ENCODE data around the gene PCDHGC5. TPM values are rescaled to one million over a fixed set of nuclear protein-coding genes. Genes with fewer than 3 reads are reported as not detected.

Gene PCDHGC5
- total and polyA plus RNA-seq, 2 experiments from 2014 or later = 1.8 to 2.2 TPM

- peaks cover 42% of the 10 kb centered on the region for H3F3A ChIP-seq (ENCODE audit: insufficient read depth)
Measured at GRCh38 chr5:141508440-141508797, 19.5 kb downstream of the PCDHGC5 start.

GRCh38 chr5:141508798-141509611, 20.1 kb downstream of the PCDHGC5 start:
- Histone ChIP-seq H4K20me1 (ENCODE audit: insufficient read depth) (no peaks in the 10 kb centered on the region), H2AFZ (no peak overlapping the region), H3K36me3 (ENCODE audit: low read depth) (0 out of 2 replicates have a peak, but pooled peaks cover 3% of the 10 kb centered on the region), H3K9me2 (ENCODE audit: insufficient read depth) (no peaks in the 10 kb centered on the region), H3K4me3 (peak overlapping the region; percentile 67), H3K4me2 (ENCODE audit: unreplicated experiment) (peak overlapping the region; percentile 87), H3K9me3 (ENCODE audit: low read depth) (no peaks in the 10 kb centered on the region), H3K79me2 (ENCODE audit: insufficient read depth) (peaks cover 17% of the 10 kb centered on the region; the same call in 1 of the 2 replicates), H3K27ac (peak overlapping the region; percentile 97), H3K4me1 (ENCODE audit: insufficient read depth) (peaks cover 51% of the 10 kb centered on the region), H3F3A (ENCODE audit: insufficient read depth) (peaks cover 46% of the 10 kb centered on the region), H3K9ac (peak overlapping the region; percentile 83), H3K27me3 (replicated peaks; ENCODE audit: insufficient read depth) (no peaks in the 10 kb centered on the region)
- TF ChIP-seq EZH2 (IDR thresholded peaks at IDR 0.05; ENCODE audit: insufficient read depth, poor library complexity, severe bottlenecking) = no peak
- no peak for TF ChIP-seq EZH2phosphoT487 (IDR thresholded peaks at IDR 0.05; ENCODE audit: insufficient read depth, low read depth)
- in situ Hi-C loops (cut with MboI) = no loop called here
- DNase-seq = peak; percentile 99
- WGBS, 2 experiments (ENCODE audit: low coverage in 1 of 2, low lambda C conversion rate in 2 of 2, missing lambda C conversion rate in 2 of 2) = 1 to 4% methylated on average over 10 to 23 of the region's 23 CpGs

More at GRCh38 chr5:141508440-141508797, 19.5 kb downstream of the PCDHGC5 start:
- TF ChIP-seq EZH2phosphoT487 (IDR thresholded peaks at IDR 0.05; ENCODE audit: insufficient read depth, low read depth) = no peak
- no peak for TF ChIP-seq EZH2 (IDR thresholded peaks at IDR 0.05; ENCODE audit: insufficient read depth, poor library complexity, severe bottlenecking)
- peak overlapping the region; percentile 97 for H3K27ac ChIP-seq
- H3K36me3 ChIP-seq (ENCODE audit: low read depth) = 0 out of 2 replicates have a peak, but pooled peaks cover 3% of the 10 kb centered on the region
- peak; percentile 69 for DNase-seq
- H3K4me1 ChIP-seq (ENCODE audit: insufficient read depth) = peaks cover 46% of the 10 kb centered on the region
- no peaks in the 10 kb centered on the region for H3K27me3 ChIP-seq (replicated peaks; ENCODE audit: insufficient read depth)
- no peaks in the 10 kb centered on the region for H3K9me3 ChIP-seq (ENCODE audit: low read depth)
- peak overlapping the region; percentile 83 for H3K9ac ChIP-seq
- H3K4me2 ChIP-seq (ENCODE audit: unreplicated experiment) = peak overlapping the region; percentile 87
- 1 to 3% methylated on average over 9 of the region's 9 CpGs for WGBS, 2 experiments (ENCODE audit: low coverage in 1 of 2, low lambda C conversion rate in 2 of 2, missing lambda C conversion rate in 2 of 2)
- H3K9me2 ChIP-seq (ENCODE audit: insufficient read depth) = no peaks in the 10 kb centered on the region
- H3K4me3 ChIP-seq = peak overlapping the region; percentile 67
- no peaks in the 10 kb centered on the region for H4K20me1 ChIP-seq (ENCODE audit: insufficient read depth)
- in situ Hi-C loops (cut with MboI) = no loop called here
- H2AFZ ChIP-seq = 0 out of 2 replicates have a peak overlapping the region, but pooled peaks have one; percentile 6
- peaks cover 20% of the 10 kb centered on the region for H3K79me2 ChIP-seq (ENCODE audit: insufficient read depth)

- Histone ChIP-seq H3K4me1 (ENCODE audit: insufficient read depth) (peaks cover 63% of the 10 kb centered on the region), H3K36me3 (ENCODE audit: low read depth) (0 out of 2 replicates have a peak, but pooled peaks cover 3% of the 10 kb centered on the region), H4K20me1 (ENCODE audit: insufficient read depth) (no peaks in the 10 kb centered on the region), H3F3A (ENCODE audit: insufficient read depth) (peaks cover 57% of the 10 kb centered on the region), H3K4me2 (ENCODE audit: unreplicated experiment) (no peak overlapping the region), H3K79me2 (ENCODE audit: insufficient read depth) (peaks cover 8% of the 10 kb centered on the region; the same call in 1 of the 2 replicates), H3K9me2 (ENCODE audit: insufficient read depth) (no peaks in the 10 kb centered on the region), H3K27ac (peak overlapping the region; percentile 97), H3K9ac (peak overlapping the region; percentile 83), H3K27me3 (replicated peaks; ENCODE audit: insufficient read depth) (no peaks in the 10 kb centered on the region), H3K9me3 (ENCODE audit: low read depth) (no peaks in the 10 kb centered on the region), H3K4me3 (no peak overlapping the region), H2AFZ (no peak overlapping the region)
- in situ Hi-C loops (cut with MboI) = no loop called here
- TF ChIP-seq EZH2 (IDR thresholded peaks at IDR 0.05; ENCODE audit: insufficient read depth, poor library complexity, severe bottlenecking) = no peak
- TF ChIP-seq EZH2phosphoT487 (IDR thresholded peaks at IDR 0.05; ENCODE audit: insufficient read depth, low read depth) = no peak
- DNase-seq = no peak
- WGBS, 2 experiments (ENCODE audit: low coverage in 1 of 2, low lambda C conversion rate in 2 of 2, missing lambda C conversion rate in 2 of 2) = 78 to 82% methylated on average over 9 of the region's 9 CpGs
Measured at GRCh38 chr5:141510160-141510559, 21.3 kb downstream of the PCDHGC5 start.

- H3K79me2 ChIP-seq (ENCODE audit: insufficient read depth) = peaks cover 8% of the 10 kb centered on the region; the same call in 1 of the 2 replicates
- no peak overlapping the region for H3K9ac ChIP-seq
- in situ Hi-C loops (cut with MboI) = no loop called here
- H3K4me2 ChIP-seq (ENCODE audit: unreplicated experiment) = no peak overlapping the region
- H3K9me3 ChIP-seq (ENCODE audit: low read depth) = no peaks in the 10 kb centered on the region
- no peak overlapping the region for H3K4me3 ChIP-seq
- H4K20me1 ChIP-seq (ENCODE audit: insufficient read depth) = no peaks in the 10 kb centered on the region
- H3K9me2 ChIP-seq (ENCODE audit: insufficient read depth) = no peaks in the 10 kb centered on the region
- H2AFZ ChIP-seq = no peak overlapping the region
- no peak for DNase-seq
- 82 to 86% methylated on average over 14 of the region's 14 CpGs for WGBS, 2 experiments (ENCODE audit: low coverage in 1 of 2, low lambda C conversion rate in 2 of 2, missing lambda C conversion rate in 2 of 2)
- H3K27ac ChIP-seq = no peak overlapping the region
- no peak for TF ChIP-seq EZH2 (IDR thresholded peaks at IDR 0.05; ENCODE audit: insufficient read depth, poor library complexity, severe bottlenecking)
- TF ChIP-seq EZH2phosphoT487 (IDR thresholded peaks at IDR 0.05; ENCODE audit: insufficient read depth, low read depth) = no peak
- peaks cover 72% of the 10 kb centered on the region for H3K4me1 ChIP-seq (ENCODE audit: insufficient read depth)
- H3K27me3 ChIP-seq (replicated peaks; ENCODE audit: insufficient read depth) = no peaks in the 10 kb centered on the region
- H3F3A ChIP-seq (ENCODE audit: insufficient read depth) = peaks cover 61% of the 10 kb centered on the region
- H3K36me3 ChIP-seq (ENCODE audit: low read depth) = 0 out of 2 replicates have a peak, but pooled peaks cover 3% of the 10 kb centered on the region
Measured at GRCh38 chr5:141510850-141511601, 22.1 kb downstream of the PCDHGC5 start.
